WI38 (cell line): ENCODE data around the gene NDFIP1.

Source experiments
- H3K4me3 ChIP-seq: 2 replicates; pipeline ENCODE4 v1.5.1; 2011; ENCODE audit warnings: low read depth, mild to moderate bottlenecking, control low read depth, low read length
- CTCF ChIP-seq: IDR thresholded peaks from 2 replicates; pipeline ENCODE4 v1.5.1; 2012; ENCODE audit warnings: low read depth, mild to moderate bottlenecking, control low read depth, low read length

Gene NDFIP1

GRCh38 chr5:142201471-142201887 lies 92.9 kb downstream of the NDFIP1 start:
- no peak for TF ChIP-seq CTCF
- no peak overlapping the region for H3K4me3 ChIP-seq

- no peak overlapping the region for H3K4me3 ChIP-seq
- no peak for TF ChIP-seq CTCF
Observed at GRCh38 chr5:142202282-142202681, 93.7 kb downstream of the NDFIP1 start.
